ENCODE data around the gene DNAJC8. TPM values are rescaled to one million over a fixed set of nuclear protein-coding genes. Genes with fewer than 3 reads are reported as not detected.

Gene DNAJC8
- total RNA-seq, 4 donors from 2014 or later, result 24.3 to 90.9 (median 56.2) TPM

DNA sequence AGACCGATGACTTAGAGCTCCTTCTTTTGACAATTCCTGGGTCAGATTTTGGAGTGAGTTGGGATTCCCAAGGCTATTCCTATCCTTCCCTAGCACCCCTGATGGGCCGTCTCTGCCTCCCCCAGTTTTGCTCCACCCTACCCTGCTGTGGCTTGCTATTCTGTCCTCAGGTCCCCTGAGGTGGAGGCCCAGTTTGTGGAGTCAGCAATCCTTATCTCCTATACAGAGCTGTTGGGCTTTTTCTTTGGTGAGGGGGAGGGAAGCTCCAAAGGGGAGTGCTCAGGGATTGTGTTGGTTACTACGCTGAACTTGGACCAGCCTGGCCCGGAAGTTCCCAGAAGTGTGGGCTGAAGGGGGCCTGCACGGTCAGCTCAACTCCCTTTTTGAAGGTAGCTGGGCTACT is 34.1 kb upstream of the DNAJC8 start:
- Histone ChIP-seq H3K4me3 (no peak overlapping the region), H3K27ac (peak overlapping the region in 1 of 2 donors; percentile 14), H3K36me3 (no peaks in the 10 kb centered on the region), H3K4me1 (no peaks in the 10 kb centered on the region), H3K27me3 (no peaks in the 10 kb centered on the region), H3K9me3 (no peaks in the 10 kb centered on the region)
- DNase-seq, result no peak
- TF ChIP-seq, protein P1, sequence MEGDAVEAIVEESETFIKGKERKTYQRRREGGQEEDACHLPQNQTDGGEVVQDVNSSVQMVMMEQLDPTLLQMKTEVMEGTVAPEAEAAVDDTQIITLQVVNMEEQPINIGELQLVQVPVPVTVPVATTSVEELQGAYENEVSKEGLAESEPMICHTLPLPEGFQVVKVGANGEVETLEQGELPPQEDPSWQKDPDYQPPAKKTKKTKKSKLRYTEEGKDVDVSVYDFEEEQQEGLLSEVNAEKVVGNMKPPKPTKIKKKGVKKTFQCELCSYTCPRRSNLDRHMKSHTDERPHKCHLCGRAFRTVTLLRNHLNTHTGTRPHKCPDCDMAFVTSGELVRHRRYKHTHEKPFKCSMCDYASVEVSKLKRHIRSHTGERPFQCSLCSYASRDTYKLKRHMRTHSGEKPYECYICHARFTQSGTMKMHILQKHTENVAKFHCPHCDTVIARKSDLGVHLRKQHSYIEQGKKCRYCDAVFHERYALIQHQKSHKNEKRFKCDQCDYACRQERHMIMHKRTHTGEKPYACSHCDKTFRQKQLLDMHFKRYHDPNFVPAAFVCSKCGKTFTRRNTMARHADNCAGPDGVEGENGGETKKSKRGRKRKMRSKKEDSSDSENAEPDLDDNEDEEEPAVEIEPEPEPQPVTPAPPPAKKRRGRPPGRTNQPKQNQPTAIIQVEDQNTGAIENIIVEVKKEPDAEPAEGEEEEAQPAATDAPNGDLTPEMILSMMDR (IDR thresholded peaks at IDR 0.05), result no peak
- no peak for TF ChIP-seq POLR2A (IDR thresholded peaks at IDR 0.05)
- intact Hi-C loops (cut with DNase I; ENCODE audit: low total_unique reads), result no loop called here

DNA sequence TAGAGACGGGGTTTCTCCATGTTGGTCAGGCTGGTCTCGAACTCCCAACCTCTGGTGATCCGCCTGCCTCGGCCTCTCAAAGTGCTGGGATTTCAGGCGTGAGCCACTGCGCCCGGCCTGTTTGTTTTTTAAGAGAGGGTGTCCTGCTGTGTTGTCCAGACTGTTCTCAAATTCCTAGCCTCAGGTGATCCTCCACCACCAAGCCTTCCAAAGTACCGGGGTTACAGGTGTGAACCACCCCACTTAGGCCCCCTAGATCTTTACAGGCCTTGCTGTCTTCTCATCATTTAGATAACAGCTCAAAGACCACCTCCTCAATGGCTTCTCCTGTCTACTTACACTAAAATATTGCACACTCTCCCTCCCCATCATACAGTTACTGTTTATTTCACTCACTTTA is 32.7 kb upstream of the DNAJC8 start:
- Histone ChIP-seq H3K27me3 (no peaks in the 10 kb centered on the region), H3K4me1 (no peaks in the 10 kb centered on the region), H3K4me3 (no peak overlapping the region), H3K27ac (no peak overlapping the region), H3K36me3 (no peaks in the 10 kb centered on the region), H3K9me3 (no peaks in the 10 kb centered on the region)
- no peak for DNase-seq
- TF ChIP-seq POLR2A (IDR thresholded peaks at IDR 0.05), result no peak
- TF ChIP-seq, protein P1 (IDR thresholded peaks at IDR 0.05), result no peak
- intact Hi-C loops (cut with DNase I; ENCODE audit: low total_unique reads), result no loop called here

DNA sequence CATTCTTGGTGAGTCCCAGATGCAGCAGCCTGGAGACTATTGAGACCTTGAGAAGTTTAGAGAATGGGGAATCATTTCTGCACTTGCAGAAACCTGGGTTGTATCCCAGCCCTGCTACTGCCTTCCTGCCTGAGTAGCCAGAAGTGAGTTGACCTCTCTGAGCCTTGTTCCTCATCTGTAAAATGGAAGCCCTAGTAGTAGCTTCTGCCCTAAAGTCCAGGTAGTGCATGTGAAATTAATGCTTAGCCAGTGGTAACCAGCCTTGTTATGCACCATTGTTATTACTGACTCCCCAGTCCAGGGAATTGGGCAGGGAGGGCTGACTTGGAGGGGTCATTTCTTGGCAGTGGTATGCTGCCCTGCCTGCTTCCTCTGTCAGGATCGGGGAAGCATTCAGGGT is 32.1 kb upstream of the DNAJC8 start:
- Histone ChIP-seq H3K36me3 (no peaks in the 10 kb centered on the region), H3K4me3 (no peak overlapping the region), H3K9me3 (no peaks in the 10 kb centered on the region), H3K4me1 (no peaks in the 10 kb centered on the region), H3K27ac (no peak overlapping the region), H3K27me3 (no peaks in the 10 kb centered on the region)
- DNase-seq, result no peak
- intact Hi-C loops (cut with DNase I; ENCODE audit: low total_unique reads), result no loop called here
- TF ChIP-seq, protein P1 (IDR thresholded peaks at IDR 0.05), result no peak
- no peak for TF ChIP-seq POLR2A (IDR thresholded peaks at IDR 0.05)

DNA sequence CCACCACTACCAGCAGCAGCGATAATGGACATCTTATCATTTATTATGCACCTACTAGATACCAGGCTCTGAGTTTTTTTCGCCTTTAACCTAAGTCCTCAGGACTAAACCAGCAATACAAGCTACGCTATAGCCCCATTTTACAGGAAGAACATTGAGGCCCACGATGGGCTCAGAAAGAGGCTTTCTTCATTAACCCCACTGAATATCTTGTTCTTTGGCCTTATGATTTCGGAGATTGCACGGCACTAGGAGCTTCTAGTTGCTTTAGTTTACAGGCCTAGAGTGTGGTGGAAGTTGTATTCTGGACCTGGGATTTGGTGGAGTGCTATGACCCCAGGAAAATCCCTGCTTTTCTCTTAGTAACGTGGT is 28.0 kb upstream of the DNAJC8 start:
- Histone ChIP-seq H3K36me3 (no peaks in the 10 kb centered on the region), H3K9me3 (no peaks in the 10 kb centered on the region), H3K4me3 (peak overlapping the region; percentile 78 to 94), H3K27me3 (no peaks in the 10 kb centered on the region), H3K4me1 (no peaks in the 10 kb centered on the region), H3K27ac (peak overlapping the region; percentile 88 to 93)
- DNase-seq, result no peak
- TF ChIP-seq, protein P1 (IDR thresholded peaks at IDR 0.05), result no peak
- TF ChIP-seq POLR2A (IDR thresholded peaks at IDR 0.05), result no peak
- intact Hi-C loops (cut with DNase I; ENCODE audit: low total_unique reads), result no loop called here

DNA sequence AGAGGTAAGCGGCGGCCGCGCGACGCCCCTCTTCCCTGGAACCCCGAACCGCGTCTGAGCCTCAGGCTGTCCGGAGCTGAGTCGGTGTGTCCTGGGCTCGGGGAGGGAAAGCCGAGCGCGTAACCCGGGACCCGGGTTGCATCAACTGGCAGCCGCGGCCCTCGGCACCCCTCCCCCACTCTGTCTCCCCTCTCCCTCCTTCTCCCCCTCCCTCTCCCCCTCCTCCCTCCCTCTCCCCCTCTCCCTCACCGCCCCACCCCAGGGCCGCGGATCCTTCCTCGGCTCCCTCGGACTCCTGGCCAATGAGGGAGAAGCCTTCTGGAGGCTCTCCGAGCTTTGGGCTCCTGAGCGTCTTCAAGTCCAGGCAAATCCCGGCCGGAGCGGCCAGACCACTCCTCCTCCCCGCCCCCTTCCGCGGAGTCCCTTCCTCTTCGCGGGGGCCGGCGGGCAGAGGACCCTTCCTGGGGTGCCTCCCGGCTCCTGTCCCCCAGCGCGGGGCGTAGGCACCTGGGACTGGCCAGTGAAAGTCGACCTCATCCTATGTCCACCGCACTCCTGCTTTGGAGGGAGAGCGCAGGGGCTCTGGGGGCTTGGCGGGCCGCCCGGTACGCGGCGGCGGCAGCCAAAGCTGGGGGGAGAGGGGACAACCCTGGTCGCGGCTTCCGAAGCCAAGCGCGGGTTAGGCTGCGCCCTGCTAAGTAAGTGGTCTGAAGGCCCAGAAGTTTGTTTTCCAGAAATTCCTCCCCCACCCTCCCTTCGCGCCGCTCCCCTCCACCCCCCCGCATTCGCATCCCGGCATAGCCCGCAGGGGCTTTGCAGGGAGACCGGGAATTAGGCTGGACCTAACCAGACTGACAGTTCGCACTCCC is 27.3 kb upstream of the DNAJC8 start:
- TF ChIP-seq POLR2A (IDR thresholded peaks at IDR 0.05), result no peak
- TF ChIP-seq, protein P1 (IDR thresholded peaks at IDR 0.05), result no peak
- Histone ChIP-seq H3K27ac (peak overlapping the region; percentile 88 to 93), H3K4me1 (no peaks in the 10 kb centered on the region), H3K9me3 (no peaks in the 10 kb centered on the region), H3K36me3 (no peaks in the 10 kb centered on the region), H3K4me3 (peak overlapping the region; percentile 78 to 94), H3K27me3 (no peaks in the 10 kb centered on the region)
- intact Hi-C loops (cut with DNase I; ENCODE audit: low total_unique reads), result no loop called here
- peak; percentile 80 to 83 for DNase-seq

Data from uterus (tissue), 4 donors.